ENCODE measurements around the gene ALKBH8. TPM values are rescaled to one million over a fixed set of nuclear protein-coding genes. Genes with fewer than 3 reads are reported as not detected.

ALKBH8 gene
- total and polyA plus RNA-seq, 2 of the 13 experiments (the other 11 are each of a cell fraction or from before 2014, with no cell fraction given): 2.4 to 9.1 TPM

GRCh38 chr11:107565219-107565937 is at the start of gene ALKBH8 (continued):
- peak; percentile 79; the same call in 1 of the 2 replicates for TF ChIP-seq ZNF788 (CRISPR knock-in tag; IDR thresholded peaks at IDR 0.05; ENCODE audit: borderline replicate concordance)
- TF ChIP-seq RARA (CRISPR knock-in tag; IDR thresholded peaks at IDR 0.05): no peak
- no peak for TF ChIP-seq ZNF160 (CRISPR knock-in tag; IDR thresholded peaks at IDR 0.05)
- TF ChIP-seq KAT2B (IDR thresholded peaks at IDR 0.05; ENCODE audit: borderline replicate concordance, low read depth, low read length): no peak
- TF ChIP-seq, protein P1, sequence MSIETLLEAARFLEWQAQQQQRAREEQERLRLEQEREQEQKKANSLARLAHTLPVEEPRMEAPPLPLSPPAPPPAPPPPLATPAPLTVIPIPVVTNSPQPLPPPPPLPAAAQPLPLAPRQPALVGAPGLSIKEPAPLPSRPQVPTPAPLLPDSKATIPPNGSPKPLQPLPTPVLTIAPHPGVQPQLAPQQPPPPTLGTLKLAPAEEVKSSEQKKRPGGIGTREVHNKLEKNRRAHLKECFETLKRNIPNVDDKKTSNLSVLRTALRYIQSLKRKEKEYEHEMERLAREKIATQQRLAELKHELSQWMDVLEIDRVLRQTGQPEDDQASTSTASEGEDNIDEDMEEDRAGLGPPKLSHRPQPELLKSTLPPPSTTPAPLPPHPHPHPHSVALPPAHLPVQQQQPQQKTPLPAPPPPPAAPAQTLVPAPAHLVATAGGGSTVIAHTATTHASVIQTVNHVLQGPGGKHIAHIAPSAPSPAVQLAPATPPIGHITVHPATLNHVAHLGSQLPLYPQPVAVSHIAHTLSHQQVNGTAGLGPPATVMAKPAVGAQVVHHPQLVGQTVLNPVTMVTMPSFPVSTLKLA (IDR thresholded peaks at IDR 0.05): peak; percentile 71
- no peak for TF ChIP-seq RBAK (CRISPR knock-in tag; IDR thresholded peaks at IDR 0.05)
- no peak for TF ChIP-seq BRCA1 (CRISPR knock-in tag; IDR thresholded peaks at IDR 0.05)
- TF ChIP-seq, protein P2, sequence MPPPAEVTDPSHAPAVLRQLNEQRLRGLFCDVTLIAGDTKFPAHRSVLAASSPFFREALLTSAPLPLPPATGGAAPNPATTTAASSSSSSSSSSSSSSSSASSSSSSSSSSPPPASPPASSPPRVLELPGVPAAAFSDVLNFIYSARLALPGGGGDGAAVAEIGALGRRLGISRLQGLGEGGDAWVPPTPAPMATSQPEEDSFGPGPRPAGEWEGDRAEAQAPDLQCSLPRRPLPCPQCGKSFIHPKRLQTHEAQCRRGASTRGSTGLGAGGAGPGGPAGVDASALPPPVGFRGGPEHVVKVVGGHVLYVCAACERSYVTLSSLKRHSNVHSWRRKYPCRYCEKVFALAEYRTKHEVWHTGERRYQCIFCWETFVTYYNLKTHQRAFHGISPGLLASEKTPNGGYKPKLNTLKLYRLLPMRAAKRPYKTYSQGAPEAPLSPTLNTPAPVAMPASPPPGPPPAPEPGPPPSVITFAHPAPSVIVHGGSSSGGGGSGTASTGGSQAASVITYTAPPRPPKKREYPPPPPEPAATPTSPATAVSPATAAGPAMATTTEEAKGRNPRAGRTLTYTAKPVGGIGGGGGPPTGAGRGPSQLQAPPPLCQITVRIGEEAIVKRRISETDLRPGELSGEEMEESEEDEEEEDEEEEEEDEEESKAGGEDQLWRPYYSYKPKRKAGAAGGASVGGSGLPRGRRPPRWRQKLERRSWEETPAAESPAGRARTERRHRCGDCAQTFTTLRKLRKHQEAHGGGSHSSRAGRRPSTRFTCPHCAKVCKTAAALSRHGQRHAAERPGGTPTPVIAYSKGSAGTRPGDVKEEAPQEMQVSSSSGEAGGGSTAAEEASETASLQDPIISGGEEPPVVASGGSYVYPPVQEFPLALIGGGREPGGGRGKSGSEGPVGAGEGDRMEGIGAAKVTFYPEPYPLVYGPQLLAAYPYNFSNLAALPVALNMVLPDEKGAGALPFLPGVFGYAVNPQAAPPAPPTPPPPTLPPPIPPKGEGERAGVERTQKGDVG (CRISPR knock-in tag; IDR thresholded peaks at IDR 0.05; ENCODE audit: borderline replicate concordance): no peak
- TF ChIP-seq, protein P3, sequence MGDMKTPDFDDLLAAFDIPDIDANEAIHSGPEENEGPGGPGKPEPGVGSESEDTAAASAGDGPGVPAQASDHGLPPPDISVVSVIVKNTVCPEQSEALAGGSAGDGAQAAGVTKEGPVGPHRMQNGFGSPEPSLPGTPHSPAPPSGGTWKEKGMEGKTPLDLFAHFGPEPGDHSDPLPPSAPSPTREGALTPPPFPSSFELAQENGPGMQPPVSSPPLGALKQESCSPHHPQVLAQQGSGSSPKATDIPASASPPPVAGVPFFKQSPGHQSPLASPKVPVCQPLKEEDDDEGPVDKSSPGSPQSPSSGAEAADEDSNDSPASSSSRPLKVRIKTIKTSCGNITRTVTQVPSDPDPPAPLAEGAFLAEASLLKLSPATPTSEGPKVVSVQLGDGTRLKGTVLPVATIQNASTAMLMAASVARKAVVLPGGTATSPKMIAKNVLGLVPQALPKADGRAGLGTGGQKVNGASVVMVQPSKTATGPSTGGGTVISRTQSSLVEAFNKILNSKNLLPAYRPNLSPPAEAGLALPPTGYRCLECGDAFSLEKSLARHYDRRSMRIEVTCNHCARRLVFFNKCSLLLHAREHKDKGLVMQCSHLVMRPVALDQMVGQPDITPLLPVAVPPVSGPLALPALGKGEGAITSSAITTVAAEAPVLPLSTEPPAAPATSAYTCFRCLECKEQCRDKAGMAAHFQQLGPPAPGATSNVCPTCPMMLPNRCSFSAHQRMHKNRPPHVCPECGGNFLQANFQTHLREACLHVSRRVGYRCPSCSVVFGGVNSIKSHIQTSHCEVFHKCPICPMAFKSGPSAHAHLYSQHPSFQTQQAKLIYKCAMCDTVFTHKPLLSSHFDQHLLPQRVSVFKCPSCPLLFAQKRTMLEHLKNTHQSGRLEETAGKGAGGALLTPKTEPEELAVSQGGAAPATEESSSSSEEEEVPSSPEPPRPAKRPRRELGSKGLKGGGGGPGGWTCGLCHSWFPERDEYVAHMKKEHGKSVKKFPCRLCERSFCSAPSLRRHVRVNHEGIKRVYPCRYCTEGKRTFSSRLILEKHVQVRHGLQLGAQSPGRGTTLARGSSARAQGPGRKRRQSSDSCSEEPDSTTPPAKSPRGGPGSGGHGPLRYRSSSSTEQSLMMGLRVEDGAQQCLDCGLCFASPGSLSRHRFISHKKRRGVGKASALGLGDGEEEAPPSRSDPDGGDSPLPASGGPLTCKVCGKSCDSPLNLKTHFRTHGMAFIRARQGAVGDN (CRISPR knock-in tag; IDR thresholded peaks at IDR 0.05): peak; percentile 80
- TF ChIP-seq ZBTB46 (CRISPR knock-in tag; IDR thresholded peaks at IDR 0.05; ENCODE audit: borderline replicate concordance): no peak
- peak; percentile 40; the same call in 1 of the 2 replicates for TF ChIP-seq UBTF (CRISPR knock-in tag; IDR thresholded peaks at IDR 0.05)
- TF ChIP-seq GRHL1 (CRISPR knock-in tag; conservative IDR thresholded peaks at IDR 0.05): no peak
